ENCODE data around the gene COMMD3.
A peak's percentile ranks its signal among the peaks of the same experiment; 100 is the strongest.

COMMD3 gene

DNA sequence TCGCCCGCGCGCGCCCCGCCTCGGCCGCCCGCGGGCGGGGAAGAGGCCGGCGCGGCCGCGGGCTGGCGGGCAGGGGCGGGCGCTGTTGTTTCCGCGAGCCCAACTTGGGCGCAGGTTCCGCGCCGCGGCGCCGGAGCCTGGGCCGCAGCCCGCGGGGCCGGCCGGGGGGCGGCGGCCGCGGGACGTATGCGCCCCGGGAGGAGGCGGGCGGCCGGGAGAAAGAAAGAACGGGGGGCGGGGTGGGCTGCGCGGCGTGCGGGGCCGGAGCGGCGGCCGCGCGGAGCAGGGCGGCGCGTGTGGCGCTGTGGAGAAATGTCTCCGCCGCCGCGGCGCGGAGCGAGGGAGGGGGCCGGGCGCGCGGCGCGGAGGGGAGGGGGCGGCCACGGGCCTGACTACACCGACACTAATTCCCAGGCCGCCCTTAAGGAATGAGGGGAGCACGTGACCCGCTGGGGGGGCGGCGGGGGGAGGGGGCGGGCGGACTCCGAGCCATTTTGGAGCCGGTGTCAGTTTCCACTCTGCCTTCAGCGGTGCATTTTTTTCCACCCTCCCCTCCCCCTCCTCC lies 4.5 kb downstream of the COMMD3 start, which contains the start of gene BMI1:
BMI1 (plus strand) TSS at position 509 of the 565 bp plus-strand sequence. CDS start 5,351 bp downstream, outside the sequence.
- peak; percentile 72 for DNase-seq

DNA sequence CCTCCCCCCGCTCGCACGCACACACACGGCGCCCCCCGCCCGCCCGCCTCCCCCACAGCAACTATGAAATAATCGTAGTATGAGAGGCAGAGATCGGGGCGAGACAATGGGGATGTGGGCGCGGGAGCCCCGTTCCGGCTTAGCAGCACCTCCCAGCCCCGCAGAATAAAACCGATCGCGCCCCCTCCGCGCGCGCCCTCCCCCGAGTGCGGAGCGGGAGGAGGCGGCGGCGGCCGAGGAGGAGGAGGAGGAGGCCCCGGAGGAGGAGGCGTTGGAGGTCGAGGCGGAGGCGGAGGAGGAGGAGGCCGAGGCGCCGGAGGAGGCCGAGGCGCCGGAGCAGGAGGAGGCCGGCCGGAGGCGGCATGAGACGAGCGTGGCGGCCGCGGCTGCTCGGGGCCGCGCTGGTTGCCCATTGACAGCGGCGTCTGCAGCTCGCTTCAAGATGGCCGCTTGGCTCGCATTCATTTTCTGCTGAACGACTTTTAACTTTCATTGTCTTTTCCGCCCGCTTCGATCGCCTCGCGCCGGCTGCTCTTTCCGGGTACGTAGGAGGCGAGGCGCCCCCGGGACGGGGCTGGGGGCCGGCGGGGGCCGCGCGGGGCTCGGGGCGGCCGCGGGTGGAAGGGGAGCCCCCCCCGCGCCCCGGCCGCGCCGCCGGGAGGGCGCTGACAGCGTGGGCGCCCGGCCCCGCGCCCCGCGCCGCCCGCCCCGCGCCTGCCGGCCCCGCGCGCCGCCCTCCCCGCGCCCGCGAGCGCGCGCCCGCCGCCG lies 5.2 kb downstream of the COMMD3 start:
- no peak for DNase-seq

- no peak for DNase-seq
Observed at GRCh38 chr10:22321924-22322640, 5.9 kb downstream of the COMMD3 start.

- no peak for DNase-seq
Observed at GRCh38 chr10:22322641-22323160, 6.5 kb downstream of the COMMD3 start.

DNA sequence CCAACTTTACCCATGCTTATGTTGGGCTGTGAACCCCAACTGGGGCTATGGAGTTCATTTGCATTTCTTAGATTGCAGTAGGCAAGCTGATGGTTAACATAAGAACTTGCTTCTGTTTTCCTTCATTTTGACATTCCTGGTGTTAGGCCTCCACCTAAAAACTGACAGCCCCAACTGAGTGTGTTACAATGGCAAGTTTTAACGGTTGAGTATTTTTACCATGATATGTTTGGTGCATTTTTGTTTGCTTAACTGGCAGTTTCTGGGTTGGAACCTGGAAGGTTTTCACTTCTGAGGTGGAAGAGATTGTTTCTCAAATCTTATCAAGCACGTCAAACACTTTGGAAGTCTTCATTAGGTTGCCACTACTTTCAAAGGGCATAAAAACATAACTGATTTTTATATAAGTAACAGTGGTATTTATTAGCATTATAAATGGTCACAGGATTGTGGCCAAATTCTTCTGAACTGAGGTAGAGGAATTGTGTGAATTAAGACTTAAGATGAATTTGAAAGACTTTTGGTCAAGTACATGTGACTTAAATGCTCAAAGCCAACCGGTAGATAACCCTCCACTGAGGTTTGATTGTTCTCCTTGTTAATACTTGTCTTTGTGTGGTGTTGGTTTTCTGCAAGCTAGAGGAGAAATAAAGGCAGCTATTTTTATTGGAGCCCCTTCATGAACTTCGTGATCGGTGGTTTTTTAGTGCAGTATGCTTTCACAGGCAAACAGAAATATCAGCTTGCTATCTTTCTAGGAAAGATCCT lies 7.5 kb downstream of the COMMD3 start:
- no peak for DNase-seq

DNA sequence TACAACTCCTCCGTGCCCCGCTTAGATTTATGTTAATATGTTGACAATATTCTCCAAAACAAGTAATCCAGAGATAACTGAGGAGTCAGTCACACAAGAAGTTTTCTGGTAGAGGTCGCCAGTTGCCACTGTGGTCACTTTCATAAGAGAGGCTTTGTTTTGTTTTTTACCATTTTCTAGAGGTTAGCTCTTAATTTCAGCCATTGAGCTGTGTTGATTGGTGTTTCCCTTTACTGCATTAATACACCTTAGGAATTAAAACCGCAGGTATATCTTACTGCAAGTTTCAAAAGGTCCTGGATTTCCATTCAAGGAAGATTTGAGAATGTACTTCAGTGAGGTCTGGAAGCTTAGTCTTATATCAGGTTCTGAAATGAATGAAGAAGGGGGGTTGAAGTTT lies 8.2 kb downstream of the COMMD3 start:
- DNase-seq: no peak

DNA sequence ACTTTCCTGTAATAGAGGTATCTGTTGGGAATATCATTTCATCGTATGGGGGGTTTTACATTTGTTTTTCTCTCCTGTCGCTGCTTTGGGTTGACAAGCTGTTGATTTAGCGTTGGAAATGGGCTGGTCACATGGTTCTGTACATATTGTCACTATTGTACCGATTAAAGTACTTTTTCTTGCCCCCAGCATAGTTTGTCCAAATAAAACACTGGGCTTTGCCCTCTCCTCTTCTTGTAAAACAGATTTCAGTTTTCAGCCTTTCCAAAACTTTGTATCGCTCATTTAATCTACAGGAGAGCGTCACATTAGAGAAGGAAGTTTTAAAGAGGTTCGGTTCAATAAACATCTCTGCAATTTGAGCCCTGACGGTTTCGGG lies 8.7 kb downstream of the COMMD3 start:
- DNase-seq: no peak

DNA sequence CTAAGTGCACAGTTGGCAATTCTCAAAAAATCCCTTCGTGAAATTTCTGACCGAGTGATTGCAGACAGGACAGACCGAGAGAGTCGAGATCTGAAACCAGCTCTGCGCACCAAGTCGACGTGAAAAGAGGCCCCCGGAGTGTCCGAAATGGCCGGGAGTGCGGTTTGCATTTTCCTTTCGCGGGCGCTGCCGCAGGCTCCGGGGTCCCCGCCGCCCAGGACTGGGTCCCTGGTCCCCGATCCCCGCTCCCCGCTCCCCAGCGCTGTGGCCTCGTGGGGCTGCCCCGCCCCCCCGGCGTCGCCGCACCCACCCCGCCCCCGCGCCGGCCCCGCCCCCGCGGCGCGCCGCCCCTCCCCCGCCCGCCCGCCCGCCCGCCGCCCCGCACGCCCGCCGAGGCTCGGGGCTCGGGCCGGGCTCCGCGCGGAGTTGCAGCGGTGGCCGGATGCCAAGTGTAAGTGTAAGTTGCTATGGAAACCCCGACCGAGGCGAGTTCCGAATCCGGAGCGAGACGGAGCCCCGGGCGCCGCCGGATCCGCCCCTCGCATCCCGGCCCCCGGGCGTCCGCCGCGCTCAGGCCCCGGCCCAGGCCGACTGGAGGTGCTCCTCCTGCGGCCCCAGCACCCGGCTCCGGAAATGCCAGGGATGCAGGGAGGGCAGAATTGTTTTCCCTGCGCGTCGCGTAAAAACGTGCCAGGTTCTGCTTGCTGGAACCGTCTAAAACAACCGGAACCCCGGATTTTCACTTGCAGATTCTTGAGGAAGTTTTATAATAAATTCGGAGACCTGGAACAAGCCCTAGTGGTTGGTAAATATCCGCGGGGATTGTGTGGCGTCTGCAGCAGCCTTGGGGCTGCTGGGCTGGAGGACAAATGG lies 9.3 kb downstream of the COMMD3 start:
- DNase-seq: no peak

- no peak for DNase-seq
Observed at GRCh38 chr10:22326145-22326702, 10.0 kb downstream of the COMMD3 start.

DNA sequence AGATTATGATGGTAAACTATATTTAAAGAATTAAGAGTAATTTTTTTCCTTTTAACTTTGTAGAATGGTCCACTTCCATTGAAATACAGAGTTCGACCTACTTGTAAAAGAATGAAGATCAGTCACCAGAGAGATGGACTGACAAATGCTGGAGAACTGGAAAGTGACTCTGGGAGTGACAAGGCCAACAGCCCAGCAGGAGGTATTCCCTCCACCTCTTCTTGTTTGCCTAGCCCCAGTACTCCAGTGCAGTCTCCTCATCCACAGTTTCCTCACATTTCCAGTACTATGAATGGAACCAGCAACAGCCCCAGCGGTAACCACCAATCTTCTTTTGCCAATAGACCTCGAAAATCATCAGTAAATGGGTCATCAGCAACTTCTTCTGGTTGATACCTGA lies 13.0 kb downstream of the COMMD3 start:
- DNase-seq: no peak

GRCh38 chr10:22332116-22332692 lies 16.0 kb downstream of the COMMD3 start:
- DNase-seq: no peak

- no peak for DNase-seq
Observed at GRCh38 chr10:22333167-22333974, 17.2 kb downstream of the COMMD3 start.

GRCh38 chr10:22333975-22334282 lies 17.7 kb downstream of the COMMD3 start:
- DNase-seq: no peak

DNA sequence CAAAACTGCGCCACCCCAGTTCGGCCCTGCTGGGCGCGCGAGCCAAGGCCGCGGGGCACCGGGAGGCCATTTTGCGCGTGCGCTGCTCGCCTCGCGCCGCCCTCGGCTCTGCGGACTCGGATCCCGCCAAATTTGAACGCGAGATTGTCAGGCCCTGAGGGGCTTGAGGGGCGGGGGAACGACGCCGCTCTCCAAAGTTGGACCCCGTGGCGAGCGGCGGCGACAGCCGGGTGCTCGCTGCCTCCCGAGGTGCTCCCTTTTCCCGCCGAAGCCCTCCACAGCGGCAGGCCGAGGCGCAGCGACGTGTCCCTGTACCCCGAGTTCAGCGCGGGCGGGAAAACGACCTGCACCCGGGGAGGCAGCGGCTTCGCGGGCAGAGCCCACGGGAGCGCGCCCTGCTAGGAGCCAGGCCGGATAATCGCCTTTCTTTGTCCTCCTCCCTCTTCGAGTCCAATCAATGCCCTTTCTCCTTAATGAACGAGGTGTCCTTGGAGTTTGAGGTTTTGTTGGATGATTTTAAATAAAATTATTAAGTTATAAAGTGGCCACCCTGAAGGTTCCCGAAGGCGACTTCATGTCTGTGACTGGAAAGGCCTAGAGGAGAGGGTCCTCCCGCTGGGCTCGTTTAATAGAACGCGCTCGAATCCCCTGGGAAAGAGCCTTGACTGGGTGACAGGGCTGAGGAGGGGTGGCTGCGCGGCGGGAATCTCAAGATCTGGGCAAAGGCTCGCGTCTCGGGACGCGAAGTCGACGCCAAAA lies 18.4 kb downstream of the COMMD3 start:
- no peak for DNase-seq

DNA sequence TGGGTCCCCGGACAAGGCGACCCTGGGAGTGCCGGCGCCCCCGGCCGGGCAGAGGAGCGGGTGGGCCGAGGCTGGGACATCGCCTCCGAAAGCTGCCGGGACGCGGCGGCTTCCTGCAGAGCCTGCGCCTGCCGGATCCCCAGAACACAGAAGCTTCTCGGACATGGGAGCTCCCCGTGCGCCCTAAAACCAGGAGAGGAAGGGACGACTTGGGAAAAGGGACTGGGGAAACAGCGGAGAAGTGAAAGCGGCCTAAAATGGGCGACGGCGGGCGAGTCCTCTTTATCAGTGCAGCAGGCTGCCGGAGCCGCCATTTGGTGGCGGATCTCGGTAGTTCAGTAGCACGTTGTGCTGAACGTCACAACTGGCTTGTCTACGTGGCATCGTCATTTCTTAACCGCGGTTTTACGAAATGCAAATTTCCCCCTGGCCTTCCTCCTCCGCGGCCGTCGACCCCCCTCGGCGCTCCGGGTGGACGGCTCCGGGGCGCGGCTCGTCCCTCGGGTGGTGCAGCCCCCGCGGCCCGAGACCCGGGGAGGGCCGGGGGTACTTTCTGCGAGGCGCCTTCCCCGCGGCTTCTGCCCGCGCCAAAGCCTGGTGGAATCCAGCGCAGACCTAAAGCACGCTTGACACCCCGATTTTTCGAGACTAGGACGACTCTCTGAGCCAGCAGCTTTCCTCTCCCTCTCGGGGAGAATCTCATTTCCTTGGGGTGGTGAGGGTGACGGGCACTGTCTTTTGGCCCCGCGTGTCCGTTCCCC lies 19.2 kb downstream of the COMMD3 start:
- DNase-seq: no peak

GRCh38 chr10:22338185-22338900 lies 22.2 kb downstream of the COMMD3 start:
- no peak for DNase-seq

DNA sequence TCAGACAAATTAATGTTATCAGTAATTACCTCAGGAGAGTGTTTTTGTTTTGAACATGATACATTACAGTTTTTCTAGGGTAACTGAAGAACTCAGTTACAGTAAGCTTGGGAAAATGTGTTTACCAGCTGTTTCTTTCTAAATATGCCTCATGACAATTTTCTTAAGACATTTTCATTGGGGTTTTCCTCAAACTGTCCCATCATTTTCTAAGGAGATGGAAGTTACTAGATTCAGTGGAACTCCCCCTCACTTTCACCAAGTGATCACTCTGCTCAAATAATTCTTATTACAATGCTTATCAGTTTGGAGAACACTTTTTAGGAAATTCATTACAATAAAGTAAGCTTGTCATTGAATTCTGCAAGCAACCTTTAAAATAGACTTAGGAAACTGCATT lies 22.7 kb downstream of the COMMD3 start:
- DNase-seq: no peak

- no peak for DNase-seq
Observed at GRCh38 chr10:22339761-22340328, 23.7 kb downstream of the COMMD3 start.
